ENCODE measurements around the gene JPH2.
A peak's percentile ranks its signal among the peaks of the same experiment; 100 is the strongest.

The JPH2 gene

GRCh38 chr20:44219791-44220190 is 32.8 kb upstream of the JPH2 start:
- TF ChIP-seq EZH2 (IDR thresholded peaks at IDR 0.05; ENCODE audit: borderline replicate concordance, low read depth, low read length, severe bottlenecking) (no peak), CTCF (IDR thresholded peaks at IDR 0.05; ENCODE audit: borderline replicate concordance, extremely low read depth, low read length, poor library complexity, severe bottlenecking) (no peak)
- H3K36me3 ChIP-seq (ENCODE audit: insufficient read depth, low read length): no peaks in the 10 kb centered on the region
- ATAC-seq (ENCODE audit: insufficient read depth, low read depth): no peak

GRCh38 chr20:44219170-44219730 is 32.3 kb upstream of the JPH2 start:
- DNase-seq (peak; percentile 34), ATAC-seq (ENCODE audit: insufficient read depth, low read depth) (peak; percentile 28; the same call in 1 of the 3 replicates)
- no peaks in the 10 kb centered on the region for H3K9me3 ChIP-seq (ENCODE audit: insufficient read depth, low read length, severe bottlenecking)
- H2AFZ ChIP-seq (ENCODE audit: low read depth, low read length): no peak overlapping the region
- TF ChIP-seq CTCF (IDR thresholded peaks at IDR 0.05; ENCODE audit: borderline replicate concordance, extremely low read depth, low read length, poor library complexity, severe bottlenecking): no peak
- no peak for TF ChIP-seq EZH2 (IDR thresholded peaks at IDR 0.05; ENCODE audit: borderline replicate concordance, low read depth, low read length, severe bottlenecking)
- no peaks in the 10 kb centered on the region for H3K27me3 ChIP-seq (ENCODE audit: insufficient read depth, low read length, poor library complexity)
- H3K4me1 ChIP-seq (ENCODE audit: insufficient read depth, low read length): peaks cover 40% of the 10 kb centered on the region
- H3K79me2 ChIP-seq (ENCODE audit: insufficient read depth, low read length): no peaks in the 10 kb centered on the region
- no peak overlapping the region for H3K4me3 ChIP-seq (ENCODE audit: low read depth in 1 of 2, low read length in 2 of 2)
- no peaks in the 10 kb centered on the region for H3K36me3 ChIP-seq (ENCODE audit: insufficient read depth, low read length)
- H3K27ac ChIP-seq (ENCODE audit: low read length): no peak overlapping the region
- H4K20me1 ChIP-seq (ENCODE audit: insufficient read depth, low read length): no peaks in the 10 kb centered on the region
- no peak overlapping the region for H3K9ac ChIP-seq (ENCODE audit: low read depth, low read length)
- H3K4me2 ChIP-seq (ENCODE audit: insufficient read depth, low read length): peak overlapping the region; percentile 69; the same call in 1 of the 2 replicates

More at GRCh38 chr20:44219791-44220190, 32.8 kb upstream of the JPH2 start:
- Histone ChIP-seq H3K27me3 (ENCODE audit: insufficient read depth, low read length, poor library complexity) (no peaks in the 10 kb centered on the region), H3K27ac (ENCODE audit: low read length) (no peak overlapping the region), H3K9ac (ENCODE audit: low read depth, low read length) (no peak overlapping the region), H4K20me1 (ENCODE audit: insufficient read depth, low read length) (no peaks in the 10 kb centered on the region), H3K79me2 (ENCODE audit: insufficient read depth, low read length) (no peaks in the 10 kb centered on the region), H3K4me2 (ENCODE audit: insufficient read depth, low read length) (peak overlapping the region; percentile 18; the same call in 1 of the 2 replicates), H2AFZ (ENCODE audit: low read depth, low read length) (no peak overlapping the region), H3K9me3 (ENCODE audit: insufficient read depth, low read length, severe bottlenecking) (no peaks in the 10 kb centered on the region), H3K4me3 (ENCODE audit: low read depth in 1 of 2, low read length in 2 of 2) (no peak overlapping the region), H3K4me1 (ENCODE audit: insufficient read depth, low read length) (peaks cover 40% of the 10 kb centered on the region)
- DNase-seq: no peak

GRCh38 chr20:44218446-44218845 is 31.5 kb upstream of the JPH2 start:
- peak overlapping the region; percentile 70 for H3K27ac ChIP-seq (ENCODE audit: low read length)
- ATAC-seq (ENCODE audit: insufficient read depth, low read depth): peak; percentile 65
- H3K4me2 ChIP-seq (ENCODE audit: insufficient read depth, low read length): peak overlapping the region; percentile 69

More at GRCh38 chr20:44218446-44218845, 31.5 kb upstream of the JPH2 start:
- peaks cover 40% of the 10 kb centered on the region for H3K4me1 ChIP-seq (ENCODE audit: insufficient read depth, low read length)
- DNase-seq: peak; percentile 55
- peak overlapping the region; percentile 38; the same call in 1 of the 2 replicates for H3K9ac ChIP-seq (ENCODE audit: low read depth, low read length)
- no peaks in the 10 kb centered on the region for H3K36me3 ChIP-seq (ENCODE audit: insufficient read depth, low read length)
- peak overlapping the region in 1 of 2 experiments; percentile 48; a peak in 1 of 4 replicates for H3K4me3 ChIP-seq (ENCODE audit: low read depth in 1 of 2, low read length in 2 of 2)
- no peaks in the 10 kb centered on the region for H3K9me3 ChIP-seq (ENCODE audit: insufficient read depth, low read length, severe bottlenecking)
- no peaks in the 10 kb centered on the region for H4K20me1 ChIP-seq (ENCODE audit: insufficient read depth, low read length)
- no peaks in the 10 kb centered on the region for H3K79me2 ChIP-seq (ENCODE audit: insufficient read depth, low read length)
- H2AFZ ChIP-seq (ENCODE audit: low read depth, low read length): no peak overlapping the region
- no peaks in the 10 kb centered on the region for H3K27me3 ChIP-seq (ENCODE audit: insufficient read depth, low read length, poor library complexity)
- TF ChIP-seq CTCF (IDR thresholded peaks at IDR 0.05; ENCODE audit: borderline replicate concordance, extremely low read depth, low read length, poor library complexity, severe bottlenecking) (no peak), EZH2 (IDR thresholded peaks at IDR 0.05; ENCODE audit: borderline replicate concordance, low read depth, low read length, severe bottlenecking) (no peak)
